HepG2 (cell line): Measurements from ENCODE around the gene UCK2. TPM values are rescaled to one million over a fixed set of nuclear protein-coding genes. Genes with fewer than 3 reads are reported as not detected.

ENCODE experiments used
- ATAC-seq: fragments of 200-7000 bp; cut with Tn5 transposase; 3 replicates; pipeline ENCODE4 v1.9.1; 2020; ENCODE audit warnings: mild to moderate bottlenecking, moderate library complexity
- BruUV-seq: library from RNA; stranded (reverse); fragments of 400-500 nt; replicated peaks from 2 replicates; lab custom pipeline; 2021; lab: Mats Ljungman, UMichigan
- CTCF ChIA-PET: fragments of 300-600 bp; formaldehyde crosslinking; extraction: SDS; loops from one replicate; lab custom pipeline; 2021; ENCODE audit warnings: low total read pairs, inconsistent platforms, low intra/inter-chr PET ratio; lab: Yijun Ruan, JAX
- POLR2A ChIA-PET: fragments of 350-600 bp; sonication (Branson Sonifier 250); formaldehyde crosslinking; loops from one replicate; lab custom pipeline; 2020; ENCODE audit warnings: antibody characterized with exemption, inconsistent platforms; lab: Yijun Ruan, JAX
- DNase-seq: peaks from one replicate; pipeline ENCODE4 v3.0.0-alpha.2; 2015; ENCODE audit warnings: low spot score
- FAIRE-seq: peaks from 3 replicates; lab custom pipeline; 2011; peaks lifted over from hg19 to GRCh38; lab: Jason Lieb, UNC
- H2AFZ ChIP-seq: one replicate; pipeline ENCODE4 v1.6.1; 2011; ENCODE audit warnings: low read length, inconsistent platforms
- H3K27ac ChIP-seq: fragments of 300-600 bp; 3 replicates; pipeline ENCODE4 v1.8.0; 2011; ENCODE audit warnings: mixed run types, mild to moderate bottlenecking, mixed read lengths, low read length, inconsistent platforms; ENCODE audit not compliant: insufficient read depth; ENCODE audit errors: extremely low read length
- H3K27me3 ChIP-seq, 2 experiments: fragments of 200-600 bp in 1 of 2; 2 replicates in 1 of 2; 3 replicates in 1 of 2; pipeline versions ENCODE4 v1.6.0 to v1.8.0; 2011; ENCODE audit warnings: low read length in 2 of 2, mild to moderate bottlenecking in 2 of 2, moderate library complexity in 2 of 2, inconsistent platforms in 1 of 2; ENCODE audit not compliant: insufficient read depth in 2 of 2, control insufficient read depth in 1 of 2
- H3K36me3 ChIP-seq, 2 experiments: fragments of 200-600 bp in 1 of 2; replicated peaks in 1 of 2; 2 replicates in 1 of 2; 3 replicates in 1 of 2; pipeline versions ENCODE4 v1.5.1 to v1.8.0; 2011; ENCODE audit warnings: low read length in 2 of 2, inconsistent platforms in 1 of 2; ENCODE audit not compliant: insufficient read depth in 2 of 2, control insufficient read depth in 1 of 2
- H3K4me1 ChIP-seq: 2 replicates; pipeline ENCODE4 v1.5.1; 2012; ENCODE audit warnings: low read length, inconsistent platforms; ENCODE audit not compliant: insufficient read depth
- H3K4me2 ChIP-seq: 2 replicates; pipeline ENCODE4 v1.6.0; 2011; ENCODE audit warnings: low read depth, low read length, inconsistent platforms
- H3K4me3 ChIP-seq, 3 experiments: fragments of 200-600 bp in 1 of 3; sonication (generic), shearing (Covaris generic) in 1 of 3; replicated peaks in 1 of 3; 2 replicates each; pipeline ENCODE4 v1.5.1; 2011 to 2016; ENCODE audit warnings: low read length in 3 of 3, inconsistent platforms in 2 of 3, low read depth in 2 of 3, mild to moderate bottlenecking in 2 of 3, control low read depth in 1 of 3, mixed read lengths in 1 of 3; ENCODE audit not compliant: insufficient read depth in 1 of 3
- H3K79me2 ChIP-seq: one replicate; pipeline ENCODE4 v1.6.1; 2011; ENCODE audit warnings: low read length, inconsistent platforms; ENCODE audit not compliant: insufficient read depth
- H3K9ac ChIP-seq: 2 replicates; pipeline ENCODE4 v1.6.0; 2011; ENCODE audit warnings: mild to moderate bottlenecking, low read depth, low read length, inconsistent platforms; ENCODE audit not compliant: insufficient read depth
- H3K9me3 ChIP-seq: 2 replicates; pipeline ENCODE4 v1.5.1; 2012; ENCODE audit warnings: mild to moderate bottlenecking, low read length
- H4K20me1 ChIP-seq: 2 replicates; pipeline ENCODE4 v1.6.0; 2011; ENCODE audit warnings: inconsistent platforms, mild to moderate bottlenecking, low read length, moderate library complexity; ENCODE audit not compliant: insufficient read depth
- ASH2L ChIP-seq: fragments of 300-600, 200-600 bp; sonication (generic); IDR thresholded peaks from 2 replicates; pipeline ENCODE4 v1.7.0; 2017; ENCODE audit warnings: low read depth, mild to moderate bottlenecking, moderate library complexity, mixed read lengths, low read length; ENCODE audit not compliant: insufficient read length
- CHD2 ChIP-seq: IDR thresholded peaks from 2 replicates; pipeline ENCODE4 v1.6.1; 2011; ENCODE audit warnings: low read depth, low read length, improper control_type of control experiment
- CREBL2 ChIP-seq: sonication (generic); formaldehyde crosslinking; IDR thresholded peaks from 2 replicates; pipeline ENCODE4 v1.8.1; 2023; ENCODE audit warnings: missing genetic modification reagents, mild to moderate bottlenecking, borderline replicate concordance
- IKZF1 ChIP-seq: fragments of 450-650 bp; IDR thresholded peaks from 2 replicates; pipeline ENCODE4 v1.7.1; 2016
- IRF9 ChIP-seq: sonication (generic); formaldehyde crosslinking; IDR thresholded peaks from 2 replicates; pipeline ENCODE4 v1.8.0; 2022; ENCODE audit warnings: missing genetic modification reagents, mild to moderate bottlenecking, borderline replicate concordance
- MTF2 ChIP-seq: sonication (generic); formaldehyde crosslinking; IDR thresholded peaks from 2 replicates; pipeline ENCODE4 v1.5.0; 2020; ENCODE audit warnings: missing genetic modification reagents, borderline replicate concordance
- MZF1 ChIP-seq: sonication (generic); formaldehyde crosslinking; IDR thresholded peaks from 2 replicates; pipeline ENCODE4 v1.8.1; 2023; ENCODE audit warnings: mild to moderate bottlenecking, missing genetic modification reagents, borderline replicate concordance
- NFYC ChIP-seq: IDR thresholded peaks from 2 replicates; pipeline ENCODE4 v1.6.1; 2016; ENCODE audit warnings: missing genetic modification reagents, missing compliant biosample characterization
- PBX2 ChIP-seq: IDR thresholded peaks from 2 replicates; pipeline ENCODE4 v1.6.1; 2016; ENCODE audit warnings: control low read depth
- SALL1 ChIP-seq: sonication (generic); formaldehyde crosslinking; IDR thresholded peaks from 2 replicates; pipeline ENCODE4 v1.8.0; 2022; ENCODE audit warnings: mild to moderate bottlenecking, missing genetic modification reagents
- SALL2 ChIP-seq: sonication (generic); formaldehyde crosslinking; IDR thresholded peaks from 2 replicates; pipeline ENCODE4 v1.8.1; 2023; ENCODE audit warnings: mild to moderate bottlenecking, missing genetic modification reagents, inconsistent platforms
- TERF1 ChIP-seq: sonication (generic); formaldehyde crosslinking; IDR thresholded peaks from 2 replicates; pipeline ENCODE4 v1.8.0; 2022; ENCODE audit warnings: mild to moderate bottlenecking, missing genetic modification reagents, moderate library complexity
- ZBTB14 ChIP-seq: sonication (generic); formaldehyde crosslinking; IDR thresholded peaks from 2 replicates; pipeline ENCODE4 v1.4.0; 2020; ENCODE audit warnings: missing genetic modification reagents
- ZNF205 ChIP-seq: IDR thresholded peaks from 2 replicates; pipeline ENCODE4 v1.6.1; 2018; ENCODE audit warnings: missing biosample characterization, missing genetic modification reagents
- ZNF34 ChIP-seq: sonication (generic); formaldehyde crosslinking; IDR thresholded peaks from 2 replicates; pipeline ENCODE4 v1.4.0; 2020; ENCODE audit warnings: mild to moderate bottlenecking, missing genetic modification reagents, borderline replicate concordance
- ZNF605 ChIP-seq: sonication (generic); formaldehyde crosslinking; IDR thresholded peaks from 2 replicates; pipeline ENCODE4 v1.8.0; 2022; ENCODE audit warnings: mild to moderate bottlenecking, missing genetic modification reagents
- ZNF614 ChIP-seq: IDR thresholded peaks from 2 replicates; pipeline ENCODE4 v1.6.1; 2018; ENCODE audit warnings: missing biosample characterization, missing genetic modification reagents, inconsistent platforms, borderline replicate concordance
- ZSCAN31 ChIP-seq: sonication (generic); formaldehyde crosslinking; IDR thresholded peaks from 2 replicates; pipeline ENCODE4 v1.5.0; 2020; ENCODE audit warnings: low read depth, mild to moderate bottlenecking, missing genetic modification reagents
- WGBS: methylation state at CpG from one replicate; pipeline ENCODE4 v1.1.6; 2017; ENCODE audit warnings: low lambda C conversion rate; 5-methylcytosine and 5-hydroxymethylcytosine counted together
- in situ Hi-C: cut with HindIII; loops from 2 replicates; pipeline ENCODE4 v1.10.0; 2017; ENCODE audit warnings: low pct_unique_long_range_greater_than_20kb; ENCODE audit not compliant: extremely low pct_ligation_motif_present
- intact Hi-C: fragments of 100-400 bp; cut with micrococcal nuclease; formaldehyde crosslinking; loops from one replicate; pipeline ENCODE4 v1.10.0; 2022; ENCODE audit not compliant: unreplicated experiment
- polyA plus RNA-seq, 8 experiments: library from polyadenylated mRNA; depleted of rRNA in 3 of 8; stranded (reverse) in 7 of 8; unstranded in 1 of 8; fragments of >200 nt; fragmentation: Illumina TruSeq in 4 of 8; extraction: Trizol in 4 of 8; gene quantifications; 2 replicates each; pipeline versions ENCODE4 v1.2.1 to v1.2.3, GENCODE V29; 2011 to 2016; ENCODE audit warnings: low read depth in 4 of 8, missing spikeins in 1 of 8, mixed read lengths in 1 of 8; ENCODE audit not compliant: insufficient read depth in 1 of 8
- total RNA-seq, 5 experiments: library from RNA; depleted of rRNA; stranded (reverse); fragments of >200 nt; fragmentation: Illumina TruSeq; extraction: Trizol; gene quantifications; 2 replicates each; pipeline ENCODE4 v1.2.3, GENCODE V29; 2016; ENCODE audit warnings: low read depth in 1 of 5

The UCK2 gene
- total and polyA plus RNA-seq, 2 of the 13 experiments (the other 11 are each of a cell fraction or from before 2014, with no cell fraction given), result 64.3 to 78.0 TPM

- BruUV-seq, result no TSS peak
- ChIA-PET POLR2A (no interaction called here), CTCF (no interaction called here)
- no peaks in the 10 kb centered on the region for H3K9me3 ChIP-seq
- no peaks in the 10 kb centered on the region for H3K36me3 ChIP-seq
- FAIRE-seq, result no peak
- no peak for TF ChIP-seq MTF2 (CRISPR knock-in tag)
- no peak for TF ChIP-seq MZF1 (CRISPR knock-in tag)
- no peak for TF ChIP-seq CREBL2 (CRISPR knock-in tag)
- no peak for TF ChIP-seq ZSCAN31 (CRISPR knock-in tag)
- TF ChIP-seq ZBTB14, result no peak
- TF ChIP-seq TERF1 (CRISPR knock-in tag), result no peak
- no peak for TF ChIP-seq ZNF205 (CRISPR knock-in tag)
- no peak for TF ChIP-seq PBX2 (CRISPR knock-in tag)
- TF ChIP-seq ASH2L, result no peak
- TF ChIP-seq SALL1 (CRISPR knock-in tag), result no peak
- TF ChIP-seq IRF9 (CRISPR knock-in tag), result no peak
- TF ChIP-seq NFYC, result no peak
- no peak for TF ChIP-seq SALL2
- TF ChIP-seq ZNF34 (CRISPR knock-in tag), result no peak
- TF ChIP-seq ZNF605 (CRISPR knock-in tag), result no peak
- no peak for TF ChIP-seq IKZF1
- TF ChIP-seq ZNF614, result no peak
- no peak for TF ChIP-seq CHD2
- no peak overlapping the region for H3K27ac ChIP-seq
- H3K4me2 ChIP-seq, result no peak overlapping the region
- H3K4me3 ChIP-seq, result no peak overlapping the region
- WGBS, result no CpG with 5 or more reads among the region's 1 CpG
- H4K20me1 ChIP-seq, result no peaks in the 10 kb centered on the region
- no peak overlapping the region for H2AFZ ChIP-seq
- in situ Hi-C loops, result loop anchor here (10.0 kb wide), 1 partner anchor 504 kb away; no protein-coding TSS in a partner anchor
- intact Hi-C loops, result no loop called here
- no peak for ATAC-seq
- H3K79me2 ChIP-seq, result no peaks in the 10 kb centered on the region
- H3K4me1 ChIP-seq, result no peaks in the 10 kb centered on the region
- peaks cover 2 to 19% of the 10 kb centered on the region in 2 experiments; a peak in 3 of 5 replicates for H3K27me3 ChIP-seq
- no peak for DNase-seq
- no peak overlapping the region for H3K9ac ChIP-seq
Observed at GRCh38 chr1:165930961-165931360, 103.5 kb downstream of the UCK2 start.
